SJSA1 (cell line): ENCODE measurements around the gene ECHDC3. TPM values are rescaled to one million over a fixed set of nuclear protein-coding genes. Genes with fewer than 3 reads are reported as not detected.

ENCODE experiments used
- DNase-seq, 2 experiments: peaks; one replicate each; pipeline ENCODE4 v3.0.0-alpha.2; 2015 to 2020; ENCODE audit warnings: low spot score in 2 of 2, low read depth in 1 of 2
- H3K27ac ChIP-seq: fragments of 250-450 bp; sonication (Bioruptor Pico); 2 replicates; pipeline ENCODE4 v1.5.1; 2020; ENCODE audit warnings: mild to moderate bottlenecking, moderate library complexity
- H3K27me3 ChIP-seq: fragments of 250-450 bp; sonication (Bioruptor Pico); replicated peaks from 2 replicates; pipeline ENCODE4 v1.5.1; 2020; ENCODE audit warnings: mild to moderate bottlenecking, moderate library complexity
- H3K36me3 ChIP-seq: fragments of 250-450 bp; sonication (Bioruptor Pico); 2 replicates; pipeline ENCODE4 v1.5.1; 2020; ENCODE audit warnings: mild to moderate bottlenecking
- H3K4me1 ChIP-seq: fragments of 250-450 bp; sonication (Bioruptor Pico); replicated peaks from 2 replicates; pipeline ENCODE4 v1.6.1; 2021; ENCODE audit warnings: mild to moderate bottlenecking
- H3K4me3 ChIP-seq: fragments of 250-450 bp; sonication (Bioruptor Pico); 2 replicates; pipeline ENCODE4 v1.5.1; 2020; ENCODE audit warnings: mild to moderate bottlenecking
- H3K9me3 ChIP-seq: fragments of 250-450 bp; sonication (Bioruptor Pico); replicated peaks from 2 replicates; pipeline ENCODE4 v1.5.1; 2020; ENCODE audit warnings: mild to moderate bottlenecking
- total RNA-seq: library from RNA; depleted of rRNA; stranded (reverse); fragments of >200 nt; shearing (Covaris generic); gene quantifications from 2 replicates; pipeline ENCODE4 v1.2.3, GENCODE V29; 2014; rRNA removed

Gene ECHDC3
- total RNA-seq, 1 experiment from 2014 or later: 25.7 TPM

- no peaks in the 10 kb centered on the region for H3K9me3 ChIP-seq
- H3K27me3 ChIP-seq: peaks cover 2% of the 10 kb centered on the region; the same call in 1 of the 2 replicates
- peaks cover 9% of the 10 kb centered on the region for H3K4me1 ChIP-seq
- no peak overlapping the region for H3K27ac ChIP-seq
- no peak for DNase-seq
- H3K4me3 ChIP-seq: no peak overlapping the region
- no peaks in the 10 kb centered on the region for H3K36me3 ChIP-seq
Measured at GRCh38 chr10:11808808-11809207, 66.6 kb downstream of the ECHDC3 start.

GRCh38 chr10:11810313-11810766, 68.2 kb downstream of the ECHDC3 start:
- no peaks in the 10 kb centered on the region for H3K36me3 ChIP-seq
- H3K27ac ChIP-seq: no peak overlapping the region
- DNase-seq: peak; percentile 3 to 50
- no peak overlapping the region for H3K4me3 ChIP-seq
- no peaks in the 10 kb centered on the region for H3K9me3 ChIP-seq
- H3K4me1 ChIP-seq: peaks cover 9% of the 10 kb centered on the region
- peaks cover 2% of the 10 kb centered on the region; the same call in 1 of the 2 replicates for H3K27me3 ChIP-seq

- H3K9me3 ChIP-seq: no peaks in the 10 kb centered on the region
Measured at GRCh38 chr10:11810973-11811372, 68.8 kb downstream of the ECHDC3 start.

GRCh38 chr10:11813177-11813576, 71.0 kb downstream of the ECHDC3 start:
- Histone ChIP-seq H3K4me3 (no peak overlapping the region), H3K27ac (no peak overlapping the region), H3K4me1 (peaks cover 9% of the 10 kb centered on the region), H3K36me3 (no peaks in the 10 kb centered on the region), H3K9me3 (no peaks in the 10 kb centered on the region), H3K27me3 (peaks cover 2% of the 10 kb centered on the region; the same call in 1 of the 2 replicates)
- no peak for DNase-seq

More at GRCh38 chr10:11810973-11811372, 68.8 kb downstream of the ECHDC3 start:
- Histone ChIP-seq H3K4me1 (peaks cover 9% of the 10 kb centered on the region), H3K36me3 (no peaks in the 10 kb centered on the region), H3K27ac (no peak overlapping the region), H3K27me3 (peaks cover 2% of the 10 kb centered on the region; the same call in 1 of the 2 replicates), H3K4me3 (no peak overlapping the region)
- no peak for DNase-seq

Other genes starting within 250 kb of the ECHDC3 start
- gene USP6NL, start 130.7 kb upstream of the ECHDC3 start, total RNA-seq: 8.1 and 11.5 TPM in 2 replicates
- 3.0 and 7.5 TPM in 2 replicates for gene PROSER2, start 81.0 kb downstream of the ECHDC3 start, total RNA-seq